H1 (cell line): Measurements from ENCODE around the gene BGLAP. TPM values are rescaled to one million over a fixed set of nuclear protein-coding genes. Genes with fewer than 3 reads are reported as not detected.

Experiments
- CBX5 ChIP-seq: fragments of 300-800, 300-1000 bp; sonication (generic); IDR thresholded peaks from 2 replicates; pipeline ENCODE4 v1.7.1; 2016; ENCODE audit warnings: antibody characterized with exemption, low read length, low read depth
- FOSL1 ChIP-seq: IDR thresholded peaks from 2 replicates; pipeline ENCODE4 v1.6.1; 2011; ENCODE audit warnings: mild to moderate bottlenecking, low read depth, low read length, moderate library complexity; ENCODE audit not compliant: insufficient read depth
- GTF2F1 ChIP-seq: IDR thresholded peaks from 2 replicates; pipeline ENCODE4 v1.6.1; 2012; ENCODE audit warnings: low read depth, low read length, improper control_type of control experiment, borderline replicate concordance
- HDAC6 ChIP-seq: IDR thresholded peaks from one replicate; pipeline ENCODE4 v1.7.1; 2012; ENCODE audit warnings: low read depth, mild to moderate bottlenecking, inconsistent platforms, low read length, moderate library complexity
- MAFK ChIP-seq: IDR thresholded peaks from 2 replicates; pipeline ENCODE4 v1.6.1; 2012; ENCODE audit warnings: low read depth, mild to moderate bottlenecking, improper control_type of control experiment, low read length
- NRF1 ChIP-seq: IDR thresholded peaks from 2 replicates; pipeline ENCODE4 v1.6.1; 2011; ENCODE audit warnings: mild to moderate bottlenecking, low read depth, low read length, improper control_type of control experiment
- POLR2AphosphoS5 ChIP-seq: IDR thresholded peaks from 2 replicates; pipeline ENCODE4 v1.6.1; 2011; ENCODE audit warnings: low read depth, low read length
- RFX5 ChIP-seq: IDR thresholded peaks from 2 replicates; pipeline ENCODE4 v1.6.1; 2011; ENCODE audit warnings: low read depth, low read length, improper control_type of control experiment, borderline replicate concordance
- SIN3A ChIP-seq, 2 experiments: IDR thresholded peaks in 1 of 2; conservative IDR thresholded peaks in 1 of 2; 2 replicates each; pipeline ENCODE4 v1.6.1; 2011 to 2012; ENCODE audit warnings: low read length in 2 of 2, improper control_type of control experiment in 1 of 2, low read depth in 1 of 2, mild to moderate bottlenecking in 1 of 2
- TBP ChIP-seq: IDR thresholded peaks from 2 replicates; pipeline ENCODE4 v1.6.1; 2011; ENCODE audit warnings: low read depth, low read length, improper control_type of control experiment
- polyA plus RNA-seq, 7 experiments: library from polyadenylated mRNA; depleted of rRNA in 3 of 7; stranded (reverse) in 5 of 7; unstranded in 2 of 7; fragments of >200 nt in 5 of 7; fragments of 200-250 nt in 2 of 7; gene quantifications; 1 replicate in 5 of 7; 2 replicates in 1 of 7; 4 replicates in 1 of 7; pipeline versions ENCODE4 v1.2.1 to v1.2.3, GENCODE V29; 2011 to 2013; ENCODE audit warnings: missing spikeins in 2 of 7, mixed read lengths in 2 of 7
- total RNA-seq: library from RNA; stranded (reverse); fragmentation: NEBNext Ultra II Directional; extraction: Animal tissue kit (Norgen Biotek cat#: 25700); gene quantifications from 2 replicates; pipeline ENCODE4 v1.2.1, GENCODE V29; 2021

BGLAP gene
- total and polyA plus RNA-seq, 2 of the 8 experiments (the other 6 are each of a cell fraction or from before 2014, with no cell fraction given): 1.2 to 1.5 TPM

GRCh38 chr1:156291226-156292061 lies 49.5 kb downstream of the BGLAP start (continued):
- no peak for TF ChIP-seq TBP
- TF ChIP-seq HDAC6: no peak
- TF ChIP-seq NRF1: peak; percentile 67
- TF ChIP-seq SIN3A (conservative IDR thresholded peaks at IDR 0.05 in 1 of 2, IDR thresholded peaks at IDR 0.05 in 1 of 2; ENCODE audit: low read depth in 1 of 2, low read length in 2 of 2): peak in 1 of 2 experiments; percentile 61; a peak in 2 of 4 replicates
- TF ChIP-seq RFX5: no peak
- no peak for TF ChIP-seq FOSL1
- TF ChIP-seq CBX5: no peak
- TF ChIP-seq MAFK: no peak
- no peak for TF ChIP-seq GTF2F1
- peak; percentile 29; the same call in 1 of the 2 replicates for TF ChIP-seq POLR2AphosphoS5
